ENCODE results near the gene TOMM40L. TPM values are rescaled to one million over a fixed set of nuclear protein-coding genes. Genes with fewer than 3 reads are reported as not detected.

Gene TOMM40L
- polyA plus RNA-seq, 1 donor = 16.2 TPM

GRCh38 chr1:161206411-161207140 is 19.3 kb upstream of the TOMM40L start:
- no CpG with 5 or more reads among the region's 12 CpGs for WGBS (ENCODE audit: insufficient coverage, low lambda C conversion rate)
- Histone ChIP-seq H3K4me1 (ENCODE audit: control insufficient read depth, insufficient read depth, low read length) (peaks cover 10% of the 10 kb centered on the region), H3K36me3 (ENCODE audit: control insufficient read depth, insufficient read depth, low read length) (peaks cover 60% of the 10 kb centered on the region)

GRCh38 chr1:161207173-161207572 is 18.7 kb upstream of the TOMM40L start:
- no peak for DNase-seq
- peaks cover 7% of the 10 kb centered on the region for H3K4me1 ChIP-seq (ENCODE audit: control insufficient read depth, insufficient read depth, low read length)
- H3K9me3 ChIP-seq (ENCODE audit: control insufficient read depth, low read depth, low read length) = no peaks in the 10 kb centered on the region
- WGBS (ENCODE audit: insufficient coverage, low lambda C conversion rate) = no CpG with 5 or more reads among the region's 8 CpGs
- H3K27ac ChIP-seq (ENCODE audit: low read length) = no peak overlapping the region
- H3K27me3 ChIP-seq (ENCODE audit: control insufficient read depth, insufficient read depth, low read length) = no peaks in the 10 kb centered on the region
- H3K4me3 ChIP-seq (ENCODE audit: low read length) = no peak overlapping the region
- peaks cover 66% of the 10 kb centered on the region for H3K36me3 ChIP-seq (ENCODE audit: control insufficient read depth, insufficient read depth, low read length)

More at GRCh38 chr1:161206411-161207140, 19.3 kb upstream of the TOMM40L start:
- no peak for DNase-seq
- Histone ChIP-seq H3K4me3 (ENCODE audit: low read length) (no peak overlapping the region), H3K27ac (ENCODE audit: low read length) (no peak overlapping the region), H3K9me3 (ENCODE audit: control insufficient read depth, low read depth, low read length) (no peaks in the 10 kb centered on the region), H3K27me3 (ENCODE audit: control insufficient read depth, insufficient read depth, low read length) (no peaks in the 10 kb centered on the region)

- H3K36me3 ChIP-seq (ENCODE audit: control insufficient read depth, insufficient read depth, low read length) = peaks cover 79% of the 10 kb centered on the region
- peak overlapping the region; percentile 11 for H3K27ac ChIP-seq (ENCODE audit: low read length)
- H3K9me3 ChIP-seq (ENCODE audit: control insufficient read depth, low read depth, low read length) = no peaks in the 10 kb centered on the region
- H3K4me3 ChIP-seq (ENCODE audit: low read length) = no peak overlapping the region
- DNase-seq = peak in 1 of 2 donors; percentile 69
- no peaks in the 10 kb centered on the region for H3K27me3 ChIP-seq (ENCODE audit: control insufficient read depth, insufficient read depth, low read length)
- peaks cover 3% of the 10 kb centered on the region for H3K4me1 ChIP-seq (ENCODE audit: control insufficient read depth, insufficient read depth, low read length)
- no CpG with 5 or more reads among the region's 11 CpGs for WGBS (ENCODE audit: insufficient coverage, low lambda C conversion rate)
These were observed 16.0 kb upstream of the TOMM40L start for GRCh38 chr1:161209790-161210409.

GRCh38 chr1:161214369-161214768 is 11.5 kb upstream of the TOMM40L start:
- Histone ChIP-seq H3K4me3 (ENCODE audit: low read length) (no peak overlapping the region), H3K36me3 (ENCODE audit: control insufficient read depth, insufficient read depth, low read length) (peaks cover 57% of the 10 kb centered on the region), H3K27me3 (ENCODE audit: control insufficient read depth, insufficient read depth, low read length) (no peaks in the 10 kb centered on the region), H3K9me3 (ENCODE audit: control insufficient read depth, low read depth, low read length) (no peaks in the 10 kb centered on the region), H3K4me1 (ENCODE audit: control insufficient read depth, insufficient read depth, low read length) (peaks cover 34% of the 10 kb centered on the region), H3K27ac (ENCODE audit: low read length) (no peak overlapping the region)
- 92% methylated on average over 3 of the region's 9 CpGs for WGBS (ENCODE audit: insufficient coverage, low lambda C conversion rate)
- no peak for DNase-seq

GRCh38 chr1:161215076-161215475 is 10.8 kb upstream of the TOMM40L start, which contains the start of gene FCER1G:
Gene FCER1G, plus strand, starts transcription at chr1:161215295. Its CDS starts 27 bp downstream, at chr1:161215322.
- H3K27ac ChIP-seq (ENCODE audit: low read length) = peak within 1 kb of the TSS; percentile 89
- no peak for DNase-seq
- no peaks in the 10 kb centered on the region for H3K27me3 ChIP-seq (ENCODE audit: control insufficient read depth, insufficient read depth, low read length)
- peaks cover 50% of the 10 kb centered on the region for H3K36me3 ChIP-seq (ENCODE audit: control insufficient read depth, insufficient read depth, low read length)
- H3K4me1 ChIP-seq (ENCODE audit: control insufficient read depth, insufficient read depth, low read length) = peaks cover 39% of the 10 kb centered on the region
- no peaks in the 10 kb centered on the region for H3K9me3 ChIP-seq (ENCODE audit: control insufficient read depth, low read depth, low read length)
- WGBS (ENCODE audit: insufficient coverage, low lambda C conversion rate) = no CpG with 5 or more reads among the region's 10 CpGs
- no peak within 1 kb of the TSS for H3K4me3 ChIP-seq (ENCODE audit: low read length)

- peaks cover 45% of the 10 kb centered on the region for H3K4me1 ChIP-seq (ENCODE audit: control insufficient read depth, insufficient read depth, low read length)
- WGBS (ENCODE audit: insufficient coverage, low lambda C conversion rate) = no CpG with 5 or more reads among the region's 7 CpGs
- H3K27me3 ChIP-seq (ENCODE audit: control insufficient read depth, insufficient read depth, low read length) = no peaks in the 10 kb centered on the region
- H3K4me3 ChIP-seq (ENCODE audit: low read length) = no peak overlapping the region
- peak overlapping the region; percentile 89 for H3K27ac ChIP-seq (ENCODE audit: low read length)
- peaks cover 29% of the 10 kb centered on the region for H3K36me3 ChIP-seq (ENCODE audit: control insufficient read depth, insufficient read depth, low read length)
- DNase-seq = peak in 1 of 2 donors; percentile 68
- H3K9me3 ChIP-seq (ENCODE audit: control insufficient read depth, low read depth, low read length) = no peaks in the 10 kb centered on the region
These were observed 8.7 kb upstream of the TOMM40L start for GRCh38 chr1:161216945-161217712.

- WGBS (ENCODE audit: insufficient coverage, low lambda C conversion rate) = no CpG with 5 or more reads among the region's 6 CpGs
- DNase-seq = no peak
These were observed 8.0 kb upstream of the TOMM40L start for GRCh38 chr1:161217831-161218230.

GRCh38 chr1:161218301-161219077 is 7.4 kb upstream of the TOMM40L start:
- Histone ChIP-seq H3K9me3 (ENCODE audit: control insufficient read depth, low read depth, low read length) (no peaks in the 10 kb centered on the region), H3K4me1 (ENCODE audit: control insufficient read depth, insufficient read depth, low read length) (peaks cover 56% of the 10 kb centered on the region), H3K27ac (ENCODE audit: low read length) (peak overlapping the region; percentile 89), H3K27me3 (ENCODE audit: control insufficient read depth, insufficient read depth, low read length) (no peaks in the 10 kb centered on the region), H3K4me3 (ENCODE audit: low read length) (no peak overlapping the region), H3K36me3 (ENCODE audit: control insufficient read depth, insufficient read depth, low read length) (peaks cover 16% of the 10 kb centered on the region)
- peak; percentile 59 to 77 for DNase-seq
- WGBS (ENCODE audit: insufficient coverage, low lambda C conversion rate) = no CpG with 5 or more reads among the region's 8 CpGs

More at GRCh38 chr1:161217831-161218230, 8.0 kb upstream of the TOMM40L start:
- Histone ChIP-seq H3K27me3 (ENCODE audit: control insufficient read depth, insufficient read depth, low read length) (no peaks in the 10 kb centered on the region), H3K9me3 (ENCODE audit: control insufficient read depth, low read depth, low read length) (no peaks in the 10 kb centered on the region), H3K4me3 (ENCODE audit: low read length) (no peak overlapping the region), H3K4me1 (ENCODE audit: control insufficient read depth, insufficient read depth, low read length) (peaks cover 50% of the 10 kb centered on the region), H3K27ac (ENCODE audit: low read length) (peak overlapping the region; percentile 89), H3K36me3 (ENCODE audit: control insufficient read depth, insufficient read depth, low read length) (peaks cover 22% of the 10 kb centered on the region)

GRCh38 chr1:161219078-161219892 is 6.6 kb upstream of the TOMM40L start:
- H3K27ac ChIP-seq (ENCODE audit: low read length) = peak overlapping the region; percentile 89
- H3K4me3 ChIP-seq (ENCODE audit: low read length) = no peak overlapping the region
- H3K4me1 ChIP-seq (ENCODE audit: control insufficient read depth, insufficient read depth, low read length) = peaks cover 64% of the 10 kb centered on the region
- H3K9me3 ChIP-seq (ENCODE audit: control insufficient read depth, low read depth, low read length) = no peaks in the 10 kb centered on the region
- no CpG with 5 or more reads among the region's 5 CpGs for WGBS (ENCODE audit: insufficient coverage, low lambda C conversion rate)
- peak in 1 of 2 donors; percentile 65 for DNase-seq
- H3K36me3 ChIP-seq (ENCODE audit: control insufficient read depth, insufficient read depth, low read length) = peaks cover 8% of the 10 kb centered on the region
- no peaks in the 10 kb centered on the region for H3K27me3 ChIP-seq (ENCODE audit: control insufficient read depth, insufficient read depth, low read length)

Data from large intestine (tissue), 3 donors.